ENCODE measurements around the gene CCDC12.

- TF ChIP-seq CTCF (IDR thresholded peaks at IDR 0.05; ENCODE audit: insufficient read depth, low read length) (no peak), SPI1 (IDR thresholded peaks at IDR 0.05; ENCODE audit: borderline replicate concordance, low read depth) (no peak)
Measured at GRCh38 chr3:46955157-46955556, 21.4 kb downstream of the CCDC12 start.

All from HL-60 (cell line).